Measurements from ENCODE around the gene C1QTNF9.
"Not testable (repeated sequence)": the region's sequence is repeated elsewhere in the genome, so short reads cannot be mapped to it uniquely, and the experiment has no call there.

C1QTNF9 gene, protein sequence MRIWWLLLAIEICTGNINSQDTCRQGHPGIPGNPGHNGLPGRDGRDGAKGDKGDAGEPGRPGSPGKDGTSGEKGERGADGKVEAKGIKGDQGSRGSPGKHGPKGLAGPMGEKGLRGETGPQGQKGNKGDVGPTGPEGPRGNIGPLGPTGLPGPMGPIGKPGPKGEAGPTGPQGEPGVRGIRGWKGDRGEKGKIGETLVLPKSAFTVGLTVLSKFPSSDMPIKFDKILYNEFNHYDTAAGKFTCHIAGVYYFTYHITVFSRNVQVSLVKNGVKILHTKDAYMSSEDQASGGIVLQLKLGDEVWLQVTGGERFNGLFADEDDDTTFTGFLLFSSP

DNA sequence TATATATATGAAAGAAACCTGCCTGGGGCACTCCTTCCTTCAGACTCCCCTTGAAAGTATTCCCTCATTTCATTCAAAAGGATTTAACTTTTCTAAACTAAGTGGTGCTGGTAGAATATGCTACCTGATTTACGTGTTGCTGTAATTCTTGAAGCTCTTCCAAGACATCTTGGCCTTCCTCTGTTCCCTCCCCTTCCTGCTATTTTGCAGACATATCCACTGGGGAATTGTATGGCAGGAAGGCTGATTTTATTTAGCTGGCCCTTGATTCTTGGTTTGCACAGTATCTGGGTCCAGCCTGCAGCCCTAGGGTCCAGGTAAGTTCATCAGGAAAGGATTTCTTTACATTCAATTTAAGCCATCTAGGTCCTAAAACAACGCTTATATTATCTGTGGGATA lies at the start of gene C1QTNF9:
Gene C1QTNF9, plus strand, starts transcription at position 281 of the 400 bp plus-strand sequence. CDS start 6,424 bp downstream, outside the sequence.
- DNase-seq = not testable (repeated sequence)

DNA sequence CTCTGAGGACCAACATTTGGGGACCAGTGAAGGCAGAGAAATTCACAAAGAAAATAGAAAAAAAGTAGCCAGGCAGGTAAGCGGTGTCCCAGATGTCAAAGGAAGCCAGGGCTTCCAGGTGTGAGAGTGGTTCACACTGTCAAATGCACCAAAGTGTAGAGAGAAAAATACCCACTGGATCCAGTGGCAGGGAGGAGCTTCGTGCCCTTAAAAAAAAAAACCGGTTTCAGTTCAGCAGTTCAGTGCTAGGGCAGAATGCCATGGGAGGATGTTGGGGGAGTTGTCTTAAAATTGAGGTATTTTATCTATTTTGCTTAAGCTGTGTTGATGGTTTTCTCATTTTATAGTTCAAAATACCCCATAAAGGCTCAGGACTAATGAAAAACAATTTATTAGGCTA lies 47.8 kb upstream of the C1QTNF9 start:
- DNase-seq = no peak

DNA sequence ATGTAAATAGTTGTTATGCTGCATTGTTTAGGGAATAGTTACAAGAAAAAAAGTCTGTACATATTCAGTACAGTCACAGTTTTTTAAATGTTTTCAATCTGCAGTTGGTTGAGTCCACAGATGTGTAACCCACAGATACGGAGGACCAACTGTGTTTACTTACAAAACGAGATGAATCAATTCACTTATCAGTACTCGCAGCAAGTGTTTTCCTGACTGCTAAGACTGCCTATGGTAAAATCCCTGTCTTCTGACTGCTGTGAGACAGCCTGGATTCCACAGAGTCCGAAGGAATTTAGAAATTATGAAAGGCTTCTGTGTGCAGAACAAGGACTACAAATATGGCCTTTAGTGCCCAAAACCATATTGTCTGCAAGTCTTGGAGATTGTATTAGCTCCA lies 45.7 kb upstream of the C1QTNF9 start:
- no peak for DNase-seq

DNA sequence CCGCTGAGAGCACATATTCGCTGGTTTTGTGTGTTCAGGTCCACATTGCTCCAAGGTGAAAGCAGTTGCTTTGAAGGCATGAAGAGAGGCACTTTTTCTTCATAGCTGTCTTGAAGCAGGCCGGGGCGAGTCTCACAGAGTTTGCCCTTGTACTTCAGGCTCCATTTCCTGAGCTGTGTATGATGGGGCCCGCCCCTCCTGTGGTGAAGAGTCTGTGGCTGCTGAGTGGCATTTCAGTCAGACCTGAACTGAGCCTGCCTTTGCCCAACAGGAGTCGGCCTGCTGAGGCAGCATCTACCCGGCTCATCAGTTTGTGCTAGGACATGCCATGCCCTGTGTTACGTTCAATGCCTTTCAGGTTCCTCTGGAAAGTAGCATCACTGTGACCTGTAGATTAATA lies 44.4 kb upstream of the C1QTNF9 start:
- DNase-seq = no peak

DNA sequence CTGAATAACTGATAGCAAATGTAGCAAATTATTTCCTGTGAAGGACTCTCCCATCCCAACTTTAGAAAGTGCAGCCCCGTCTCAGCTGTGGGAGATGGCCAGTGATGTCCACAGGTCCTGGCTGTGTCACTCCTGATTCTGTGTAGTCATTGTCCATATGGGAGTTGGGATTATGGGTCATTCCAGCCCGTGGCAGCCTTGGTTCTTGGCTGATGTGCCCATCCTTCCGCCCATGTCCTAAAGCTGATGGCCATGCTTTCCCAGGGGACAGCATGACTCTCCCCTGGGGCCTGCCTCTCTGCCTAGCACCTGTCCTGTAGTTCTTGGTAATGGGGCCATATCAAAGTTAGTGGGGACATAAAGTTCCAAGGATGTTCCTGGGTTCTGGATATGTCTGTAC lies 43.9 kb upstream of the C1QTNF9 start:
- no peak for DNase-seq

DNA sequence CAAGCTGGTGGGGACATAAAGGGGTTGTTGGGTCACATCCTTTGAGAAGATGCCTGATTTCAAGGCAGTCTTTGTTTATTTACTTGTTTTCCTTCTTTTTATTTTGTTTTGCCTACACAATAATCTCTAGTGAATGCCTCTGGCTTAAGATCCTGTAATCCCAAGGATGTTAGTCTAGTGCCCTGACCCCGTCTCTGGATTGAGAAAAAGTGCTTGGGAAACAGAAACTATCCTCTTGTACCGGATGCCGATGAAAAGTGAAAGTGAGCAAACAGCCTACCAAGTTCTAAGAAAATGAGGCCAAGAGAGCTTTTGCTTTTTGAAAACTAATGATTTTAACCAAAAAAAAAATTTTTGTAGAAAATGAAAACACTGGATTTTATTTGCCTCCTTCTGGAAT lies 42.1 kb upstream of the C1QTNF9 start:
- no peak for DNase-seq

DNA sequence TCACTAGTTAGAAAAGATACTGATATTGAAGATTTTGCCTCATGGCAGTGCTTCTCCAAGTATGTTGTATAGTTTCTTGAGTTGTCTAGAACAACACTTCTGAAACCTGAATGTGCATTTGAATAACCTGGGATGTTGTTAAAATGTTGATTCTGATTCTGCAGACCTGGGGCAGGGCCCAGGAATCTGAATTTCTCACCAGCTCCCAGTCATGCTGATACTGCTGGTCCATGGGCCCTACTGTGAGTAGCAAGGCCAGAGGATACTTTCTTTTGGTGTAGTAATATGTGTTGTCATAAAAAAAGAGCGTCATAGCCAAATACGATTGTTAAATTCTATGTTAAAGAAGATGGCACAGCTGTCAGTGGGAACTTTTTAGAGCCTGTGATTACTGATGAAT lies 41.6 kb upstream of the C1QTNF9 start:
- no peak for DNase-seq

DNA sequence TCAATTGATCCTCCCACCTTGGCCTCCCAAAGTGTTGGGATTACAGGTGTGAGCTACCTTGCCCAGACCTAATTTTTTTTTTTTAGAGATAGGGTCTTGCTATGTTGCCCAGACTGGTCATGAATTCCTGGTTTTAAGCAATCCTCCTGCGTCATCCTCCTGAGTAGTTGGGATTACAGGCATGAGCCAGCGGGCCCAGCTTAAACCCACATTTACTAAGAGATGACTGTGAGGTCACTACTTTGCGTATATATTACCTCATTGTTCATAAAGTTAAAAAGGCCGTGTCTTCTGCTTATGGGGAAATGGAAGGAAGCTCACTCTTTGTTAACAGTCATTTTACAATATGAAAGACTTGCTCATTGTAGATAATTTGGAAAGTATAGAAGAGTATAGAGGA lies 39.6 kb upstream of the C1QTNF9 start:
- DNase-seq = no peak

DNA sequence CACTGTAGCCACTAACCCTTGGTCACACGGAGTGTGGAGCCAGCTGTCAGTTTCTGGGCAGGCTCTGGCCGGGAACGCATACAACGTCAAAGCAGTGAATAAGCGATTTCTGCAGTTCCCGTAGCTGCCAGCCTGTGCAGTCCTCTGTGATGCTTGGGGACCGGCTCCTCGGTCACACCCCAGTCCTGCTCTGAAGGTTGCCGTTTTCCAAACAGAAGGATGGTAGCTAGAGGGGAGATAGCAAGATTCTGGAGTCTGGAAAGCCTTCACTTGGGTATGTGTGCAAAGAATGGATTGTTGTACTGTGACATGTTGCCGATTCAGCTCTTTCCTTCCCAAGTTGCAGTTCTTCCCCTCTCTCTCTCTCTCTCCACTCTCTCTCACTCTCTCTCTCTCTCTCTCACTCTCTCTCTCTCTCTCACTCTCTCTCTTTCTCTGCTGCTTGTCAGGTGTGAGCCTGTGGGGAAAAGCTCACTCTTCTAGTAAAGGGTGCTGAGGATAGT lies 38.7 kb upstream of the C1QTNF9 start:
- no peak for DNase-seq

DNA sequence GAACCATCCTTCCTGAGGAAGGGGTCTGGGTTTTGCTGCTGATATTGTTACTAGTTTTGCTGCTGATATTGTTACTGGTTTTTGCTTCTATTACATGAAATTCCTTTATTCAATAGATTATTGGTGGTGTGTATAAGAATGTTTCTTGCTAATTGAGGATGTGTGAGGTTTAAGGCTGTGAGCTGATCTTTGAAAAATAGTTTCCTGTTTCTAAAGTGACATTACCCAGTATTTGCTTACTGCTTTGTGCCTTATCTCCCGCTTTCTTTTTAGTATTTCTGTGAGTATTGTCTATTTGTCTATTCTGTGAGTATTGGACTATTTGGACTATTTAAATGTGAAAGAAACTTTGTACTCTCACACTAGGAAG lies 38.2 kb upstream of the C1QTNF9 start:
- no peak for DNase-seq

DNA sequence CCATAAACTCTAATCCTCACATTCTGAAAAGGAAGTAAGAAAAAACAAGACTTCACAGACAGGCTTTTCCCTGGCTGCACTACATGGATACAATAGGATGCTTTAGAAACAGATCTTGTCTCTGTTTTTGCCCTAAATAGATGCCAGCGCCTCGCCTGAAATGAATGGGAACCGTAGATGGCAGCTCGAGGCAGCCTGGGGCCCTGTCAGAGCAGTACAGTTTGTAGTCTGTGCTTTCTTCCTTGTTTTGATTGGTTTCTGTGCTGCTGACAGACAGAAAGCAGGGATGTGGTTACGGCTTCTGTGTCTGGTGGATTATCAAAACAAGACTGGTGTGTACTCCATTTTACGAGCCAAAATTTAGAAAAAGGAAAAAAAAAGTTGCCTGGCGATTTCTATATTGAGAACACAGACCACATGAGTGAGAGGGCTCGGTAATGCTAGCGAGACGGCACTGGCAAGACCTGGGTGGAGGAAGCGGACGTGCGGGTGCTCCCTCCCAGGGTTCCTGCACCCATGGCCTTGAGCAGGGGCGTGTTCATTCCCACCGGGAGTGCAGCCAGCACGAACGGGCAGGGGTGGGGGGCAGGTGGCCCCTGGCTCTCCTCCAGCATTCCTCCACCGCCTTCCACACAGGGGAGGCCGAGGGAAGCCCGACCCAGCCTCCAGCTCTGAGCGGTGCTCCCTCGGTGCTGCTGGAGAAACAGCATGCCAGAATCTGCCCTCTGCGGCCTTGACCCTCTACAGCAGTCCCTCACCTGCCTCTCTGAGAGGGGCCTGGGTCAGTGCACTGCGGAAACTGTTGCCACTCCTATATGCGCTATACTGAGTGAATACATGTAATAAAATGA lies 37.6 kb upstream of the C1QTNF9 start:
- DNase-seq = no peak

DNA sequence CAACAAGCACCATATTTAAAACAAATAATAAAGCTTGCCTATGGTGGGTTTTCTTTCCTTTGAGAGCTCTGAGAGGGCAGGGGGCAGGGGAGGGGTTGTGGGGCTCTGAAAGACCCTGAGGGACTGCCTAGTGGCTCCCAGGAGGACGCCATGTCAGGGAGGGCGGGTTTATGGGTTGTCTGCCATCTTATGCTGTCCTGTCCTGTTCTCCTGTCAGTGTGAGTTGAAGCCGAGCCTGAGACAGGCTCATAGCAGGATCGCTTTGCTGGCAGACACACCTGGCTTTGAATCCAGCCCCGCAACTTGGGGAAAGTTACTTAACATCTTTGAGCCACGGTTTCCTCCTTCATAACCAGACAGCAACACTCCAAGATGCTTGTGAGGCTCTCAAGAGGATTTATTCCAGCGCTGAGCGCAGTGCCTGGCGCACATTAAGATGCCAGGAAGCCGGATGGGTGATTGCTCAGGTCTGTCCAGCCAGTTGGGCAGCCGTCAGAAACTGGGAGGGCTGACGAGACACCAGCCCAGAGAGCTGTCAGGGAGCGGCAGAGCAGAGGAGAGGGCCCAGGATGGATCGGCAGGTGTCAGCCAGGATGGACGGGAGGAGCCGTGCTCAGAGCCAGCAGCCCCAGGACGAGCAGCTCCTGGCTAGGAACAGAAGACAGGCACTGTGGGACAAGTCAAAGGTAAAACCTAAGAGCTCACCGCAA lies 36.8 kb upstream of the C1QTNF9 start:
- no peak for DNase-seq

DNA sequence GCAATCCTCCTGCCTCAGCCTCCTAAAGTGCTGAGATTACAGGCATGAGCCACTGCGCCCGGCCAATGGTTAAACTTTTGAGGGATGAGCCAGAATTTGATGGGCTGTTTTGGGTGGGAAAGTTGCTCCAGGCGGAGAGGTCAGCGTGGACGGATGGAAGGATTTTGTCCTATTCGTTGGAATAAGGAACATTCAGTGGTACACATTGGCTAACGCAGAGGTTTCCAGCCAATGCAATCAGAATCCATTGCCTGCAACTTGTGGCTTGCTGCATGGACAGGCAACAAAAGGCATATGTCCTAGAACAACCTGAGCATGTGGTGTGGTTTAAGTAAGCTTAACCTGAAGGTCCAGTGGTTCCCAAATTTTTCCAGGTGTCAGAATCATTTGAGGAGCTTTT lies 35.5 kb upstream of the C1QTNF9 start:
- DNase-seq = no peak

DNA sequence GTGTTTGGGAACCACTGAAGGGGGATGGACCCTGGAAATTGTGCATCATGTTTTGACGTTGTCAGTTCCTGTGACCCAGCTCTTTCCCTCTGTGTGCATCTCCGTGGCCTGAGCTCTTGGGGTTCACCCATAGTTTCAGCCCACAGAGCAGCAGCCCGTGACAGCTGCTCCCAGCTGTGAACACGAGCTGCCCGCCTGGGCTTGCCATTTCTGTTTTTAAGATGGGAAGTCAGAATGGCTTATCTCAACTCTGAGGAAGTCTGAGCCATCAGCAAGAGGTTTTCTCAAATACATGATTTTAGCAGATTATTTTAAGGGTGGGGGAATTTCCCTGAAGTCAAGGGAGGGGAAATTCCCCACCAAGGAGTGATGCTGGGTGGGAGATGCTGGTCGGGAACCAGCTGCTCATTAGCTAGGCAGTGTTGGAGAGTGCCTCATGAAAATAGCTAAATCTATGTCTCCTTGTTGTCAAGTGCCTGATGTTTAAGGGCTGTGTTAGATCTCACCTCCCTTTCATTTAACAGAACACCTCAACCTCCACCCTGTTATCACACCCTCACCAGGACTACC lies 34.8 kb upstream of the C1QTNF9 start:
- no peak for DNase-seq

DNA sequence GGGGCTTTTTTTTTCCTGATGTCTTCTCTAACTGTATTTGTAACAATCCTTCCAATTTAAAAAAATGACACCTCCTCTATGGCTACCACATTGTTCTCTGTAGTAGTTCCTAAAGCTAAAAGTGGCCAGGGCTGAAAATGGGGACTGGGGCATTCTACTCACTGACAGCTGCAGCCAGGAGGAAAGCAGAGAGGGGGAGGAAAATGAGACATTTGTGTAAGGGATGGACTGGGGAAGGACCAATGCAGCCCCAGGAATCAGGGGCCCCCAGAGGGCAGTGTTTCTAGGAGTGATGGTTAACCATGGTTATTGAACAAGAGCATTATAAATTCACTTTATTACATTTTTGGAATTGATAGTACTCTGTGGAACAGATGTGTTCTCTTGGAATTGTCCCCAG lies 34.3 kb upstream of the C1QTNF9 start:
- DNase-seq = no peak

DNA sequence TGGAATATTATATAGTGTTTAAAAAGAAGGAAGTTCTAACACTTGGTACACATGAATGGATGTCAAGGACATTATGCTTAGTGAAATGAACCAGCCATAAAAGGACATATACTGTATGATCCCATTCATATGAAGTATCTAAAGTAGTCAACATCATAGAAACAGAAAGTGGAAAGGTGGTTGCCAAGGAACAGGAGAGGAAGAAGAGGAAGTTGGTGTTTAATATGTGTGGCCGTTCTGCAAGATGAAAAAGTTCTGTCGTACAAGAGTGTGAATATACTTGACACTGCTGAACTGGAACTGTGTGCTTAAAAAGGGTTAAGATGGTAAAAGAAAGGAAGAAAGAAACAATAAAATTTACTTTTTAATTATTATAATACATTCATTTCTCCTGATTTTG lies 33.1 kb upstream of the C1QTNF9 start:
- no peak for DNase-seq

DNA sequence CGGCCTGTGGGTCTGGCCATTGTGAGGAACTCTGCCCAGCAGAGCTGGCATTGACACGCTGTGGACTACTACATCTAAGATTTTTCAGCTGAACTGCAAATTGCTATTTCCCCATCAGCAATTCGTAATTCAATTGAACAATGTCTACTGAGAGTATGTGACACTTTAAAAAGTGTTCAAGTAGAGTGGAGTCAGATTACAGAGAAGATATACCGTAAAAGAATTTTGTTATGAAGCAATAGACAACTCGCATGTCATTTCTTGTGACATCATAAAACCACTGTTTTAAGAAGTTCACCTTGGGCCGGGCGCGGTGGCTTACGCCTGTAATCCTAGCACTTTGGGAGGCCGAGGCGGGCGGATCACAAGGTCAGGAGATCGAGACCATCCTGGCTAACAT lies 32.5 kb upstream of the C1QTNF9 start:
- DNase-seq = no peak

DNA sequence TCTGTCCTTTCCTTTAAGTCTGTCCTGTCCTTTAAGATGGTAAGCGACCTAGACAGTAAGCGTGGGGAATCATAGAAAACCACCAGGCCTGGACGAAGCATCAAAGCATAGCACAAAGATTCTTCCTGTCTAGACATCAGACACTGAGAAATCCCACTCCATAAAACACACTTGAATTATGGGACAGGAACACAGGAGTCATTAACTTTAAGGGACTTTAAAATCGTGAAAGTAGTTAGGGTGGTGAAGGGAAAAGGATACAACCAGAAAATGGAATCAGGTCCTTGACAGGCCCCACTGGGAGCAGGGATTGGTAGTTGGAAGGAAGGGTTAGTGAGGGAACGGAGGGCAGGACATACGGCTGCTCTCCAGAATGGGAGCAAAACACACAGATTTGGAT lies 31.6 kb upstream of the C1QTNF9 start:
- DNase-seq = no peak

DNA sequence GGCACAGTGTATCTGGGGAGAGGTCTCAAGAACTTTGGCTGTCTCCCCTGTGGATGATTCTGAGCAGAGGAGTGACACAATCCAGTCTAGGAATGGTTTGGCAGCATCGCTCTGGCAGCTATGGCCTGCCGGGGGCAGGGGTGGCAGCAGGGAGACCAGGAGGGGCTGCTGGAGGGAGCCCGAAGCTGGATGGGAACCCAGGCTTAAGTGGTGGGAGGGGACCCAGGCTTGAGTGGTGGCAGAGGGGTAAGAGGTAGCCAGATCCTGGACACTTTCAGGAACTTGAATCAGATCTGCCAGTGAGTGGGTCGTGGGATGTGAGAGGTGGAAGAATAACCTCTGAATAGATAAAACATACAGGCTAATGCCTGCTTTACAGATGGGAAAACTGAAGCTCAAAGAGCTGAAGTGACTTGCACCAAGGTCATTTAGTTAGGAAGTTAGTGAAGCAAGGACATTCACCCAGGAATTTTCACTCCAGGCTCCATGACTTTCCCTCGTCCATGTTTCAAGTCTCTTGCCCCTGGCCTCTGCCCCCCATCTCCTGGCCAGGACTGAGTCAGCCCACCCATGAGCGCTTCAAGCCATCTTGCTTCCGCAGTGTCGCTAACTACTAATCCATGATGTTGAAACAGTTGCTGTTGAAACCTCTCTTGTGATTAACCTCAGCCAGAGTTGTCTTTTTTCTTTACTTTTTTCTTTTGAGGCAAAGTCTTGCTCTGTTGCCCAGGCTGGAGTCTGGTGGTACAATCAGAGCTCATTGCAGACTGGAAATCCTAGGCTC lies 29.9 kb upstream of the C1QTNF9 start:
- DNase-seq = no peak

DNA sequence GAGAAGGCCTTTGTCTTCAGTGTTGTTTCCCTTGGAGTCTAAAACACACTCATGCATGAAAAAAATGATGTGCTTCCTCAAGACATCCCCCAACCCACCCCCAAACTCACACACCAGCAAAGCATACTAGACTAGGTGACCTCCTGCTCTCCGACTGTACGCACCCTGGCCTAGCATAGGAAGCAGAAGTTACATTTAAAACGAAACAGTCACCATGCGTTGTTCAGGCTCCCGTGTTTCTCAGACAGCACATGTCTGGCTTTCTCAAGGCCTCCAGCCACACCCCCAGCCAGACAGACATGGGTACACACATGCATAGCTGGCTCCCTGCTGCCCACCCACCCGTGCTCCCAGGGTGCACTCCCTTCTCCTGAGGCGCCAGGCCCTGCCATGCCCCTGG lies 28.7 kb upstream of the C1QTNF9 start:
- DNase-seq = no peak

DNA sequence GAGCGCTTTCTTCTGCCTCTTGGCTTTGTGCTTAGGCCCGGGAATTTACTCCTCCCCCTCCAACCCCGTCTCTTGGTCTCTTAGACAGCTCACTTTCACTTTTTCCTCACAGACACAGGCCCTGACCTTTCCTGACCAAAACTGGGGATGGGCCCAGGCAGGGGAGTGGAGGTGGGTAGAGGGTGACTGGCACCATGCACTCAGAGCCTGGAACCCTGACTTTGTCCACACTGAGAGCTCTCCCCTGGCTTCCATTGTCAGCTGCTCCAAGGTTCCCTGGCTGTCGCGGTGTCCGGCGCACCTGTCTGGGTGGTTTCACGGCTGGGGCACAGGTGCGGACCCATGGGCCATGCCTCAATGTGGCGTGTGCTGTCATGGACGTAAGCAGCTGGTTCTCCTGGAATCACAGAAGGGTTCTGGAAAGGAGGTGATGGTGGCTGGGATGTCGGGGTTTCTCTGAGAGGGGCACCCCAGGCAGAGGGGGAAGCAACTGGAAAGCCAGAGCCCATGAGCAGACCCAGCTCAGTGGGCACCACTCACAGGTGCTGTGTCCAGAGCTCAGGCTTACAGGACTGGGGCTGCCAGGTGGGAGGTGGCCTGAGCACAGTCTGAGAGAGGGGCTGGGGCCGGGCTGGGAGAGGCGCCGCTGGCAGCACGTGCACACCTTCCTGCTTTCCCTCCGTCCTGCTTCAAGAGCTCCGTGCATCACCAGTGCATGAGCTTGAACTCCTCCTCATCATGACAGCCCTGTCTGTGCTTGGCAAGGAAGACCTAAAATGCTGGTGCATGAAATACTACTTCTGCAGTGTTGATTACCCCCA lies 28.0 kb upstream of the C1QTNF9 start:
- DNase-seq = no peak

DNA sequence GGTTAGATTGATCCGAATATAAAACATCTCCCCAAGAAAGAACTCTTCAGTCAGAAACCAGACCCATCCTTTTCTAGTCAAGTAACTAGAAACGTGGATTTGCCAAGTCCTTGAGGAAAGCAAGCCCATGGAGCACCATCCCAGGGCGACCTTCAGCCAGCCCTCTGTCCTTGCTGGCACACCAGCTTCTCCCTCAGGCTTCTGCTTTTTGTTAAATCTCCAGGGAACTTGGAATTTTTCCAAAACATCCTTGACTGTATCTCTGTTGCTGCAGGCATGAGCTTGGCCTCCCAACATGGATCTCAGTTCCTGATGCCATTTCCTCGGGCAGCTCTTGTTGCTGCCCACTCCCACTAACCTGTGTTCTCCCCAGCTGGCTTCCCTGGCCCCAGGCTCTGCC lies 27.1 kb upstream of the C1QTNF9 start:
- no peak for DNase-seq

Measured in NCI-H82 (cell line).